ENCODE results near the gene AGA. TPM values are rescaled to one million over a fixed set of nuclear protein-coding genes. Genes with fewer than 3 reads are reported as not detected.

Gene AGA
- total and polyA plus RNA-seq, 10 of the 15 experiments (the other 5 are each of a cell fraction or from before 2014, with no cell fraction given) = 17.1 to 37.6 (median 24.5) TPM

GRCh38 chr4:177461606-177462005 lies 19.4 kb upstream of the AGA start:
- Histone ChIP-seq H3K79me2 (ENCODE audit: control insufficient read depth, insufficient read depth, low read length) (no peaks in the 10 kb centered on the region), H3K4me1 (ENCODE audit: control insufficient read depth, insufficient read depth, low read length) (no peaks in the 10 kb centered on the region), H3K4me2 (ENCODE audit: control insufficient read depth, insufficient read depth) (no peak overlapping the region), H3K27me3 (replicated peaks in 1 of 2; ENCODE audit: control insufficient read depth in 2 of 2, insufficient read depth in 2 of 2, low read length in 1 of 2) (no peaks in the 10 kb centered on the region), H3K4me3 (no peak overlapping the region), H3K36me3 (ENCODE audit: control insufficient read depth in 2 of 2, insufficient read depth in 2 of 2, low read length in 1 of 2) (no peaks in the 10 kb centered on the region), H4K20me1 (ENCODE audit: control insufficient read depth, insufficient read depth) (no peaks in the 10 kb centered on the region), H3K27ac (ENCODE audit: control insufficient read depth, insufficient read depth) (no peak overlapping the region), H2AFZ (ENCODE audit: control insufficient read depth, low read depth, low read length) (no peak overlapping the region), H3K9ac (ENCODE audit: control insufficient read depth, insufficient read depth, low read length) (no peak overlapping the region), H3K9me3 (replicated peaks; ENCODE audit: control insufficient read depth, insufficient read depth, low read length) (no peaks in the 10 kb centered on the region)
- BruUV-seq (replicated peaks) = no TSS peak
- FAIRE-seq = no peak
- CTCF ChIA-PET = interaction anchor here (0.7 kb wide), 1 partner anchor 11 kb away, joined by 4 read pairs; no protein-coding TSS in a partner anchor
- intact Hi-C loops (cut with micrococcal nuclease; ENCODE audit: unreplicated experiment) = no loop called here
- RAD21 ChIA-PET (ENCODE audit: unreplicated experiment) = no interaction called here
- SMC1A ChIA-PET (ENCODE audit: uncharacterized antibody, unreplicated experiment) = no interaction called here
- DNase-seq (ENCODE audit: low read depth, low spot score) = no peak
- POLR2A ChIA-PET = no interaction called here
- WGBS (ENCODE audit: insufficient coverage, insufficient replicate concordance, low lambda C conversion rate, missing lambda C conversion rate) = 55% methylated on average over 5 of the region's 5 CpGs
- in situ Hi-C loops (cut with MboI) = no loop called here
- TF ChIP-seq POU2F2 (IDR thresholded peaks at IDR 0.05; ENCODE audit: borderline replicate concordance, low read depth, low read length) = no peak
- no peak for TF ChIP-seq REST (IDR thresholded peaks at IDR 0.05; ENCODE audit: low read depth, low read length)
- TF ChIP-seq POLR2A (IDR thresholded peaks at IDR 0.05; ENCODE audit: low read depth, low read length) = no peak
- no peak for TF ChIP-seq BHLHE40 (IDR thresholded peaks at IDR 0.05; ENCODE audit: borderline replicate concordance in 1 of 2, low read depth in 2 of 2, low read length in 1 of 2)
- no peak for TF ChIP-seq FOXM1 (IDR thresholded peaks at IDR 0.05; ENCODE audit: low read depth, low read length)
- TF ChIP-seq RELA (IDR thresholded peaks at IDR 0.05; ENCODE audit: borderline replicate concordance, partially characterized antibody) = no peak
- TF ChIP-seq, protein P1, sequence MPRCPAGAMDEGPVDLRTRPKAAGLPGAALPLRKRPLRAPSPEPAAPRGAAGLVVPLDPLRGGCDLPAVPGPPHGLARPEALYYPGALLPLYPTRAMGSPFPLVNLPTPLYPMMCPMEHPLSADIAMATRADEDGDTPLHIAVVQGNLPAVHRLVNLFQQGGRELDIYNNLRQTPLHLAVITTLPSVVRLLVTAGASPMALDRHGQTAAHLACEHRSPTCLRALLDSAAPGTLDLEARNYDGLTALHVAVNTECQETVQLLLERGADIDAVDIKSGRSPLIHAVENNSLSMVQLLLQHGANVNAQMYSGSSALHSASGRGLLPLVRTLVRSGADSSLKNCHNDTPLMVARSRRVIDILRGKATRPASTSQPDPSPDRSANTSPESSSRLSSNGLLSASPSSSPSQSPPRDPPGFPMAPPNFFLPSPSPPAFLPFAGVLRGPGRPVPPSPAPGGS (IDR thresholded peaks at IDR 0.05; ENCODE audit: borderline replicate concordance, insufficient read depth, low read depth, low read length, poor library complexity, severe bottlenecking) = no peak
- no peak for TF ChIP-seq SKIL (IDR thresholded peaks at IDR 0.05; ENCODE audit: low read depth, poor library complexity, severe bottlenecking)
- TF ChIP-seq TARDBP (IDR thresholded peaks at IDR 0.05; ENCODE audit: borderline replicate concordance) = no peak
- no peak for TF ChIP-seq CHD2 (IDR thresholded peaks at IDR 0.05; ENCODE audit: borderline replicate concordance, low read depth, low read length)
- no peak for TF ChIP-seq MTA2 (IDR thresholded peaks at IDR 0.05; ENCODE audit: low read depth)
- no peak for TF ChIP-seq CBX3 (IDR thresholded peaks at IDR 0.05; ENCODE audit: borderline replicate concordance, low read depth)
- no peak for ATAC-seq
